ENCODE data around the gene UBQLN4. TPM values are rescaled to one million over a fixed set of nuclear protein-coding genes. Genes with fewer than 3 reads are reported as not detected.

Gene UBQLN4
- total RNA-seq, 1 donor = 22.0 TPM

DNA sequence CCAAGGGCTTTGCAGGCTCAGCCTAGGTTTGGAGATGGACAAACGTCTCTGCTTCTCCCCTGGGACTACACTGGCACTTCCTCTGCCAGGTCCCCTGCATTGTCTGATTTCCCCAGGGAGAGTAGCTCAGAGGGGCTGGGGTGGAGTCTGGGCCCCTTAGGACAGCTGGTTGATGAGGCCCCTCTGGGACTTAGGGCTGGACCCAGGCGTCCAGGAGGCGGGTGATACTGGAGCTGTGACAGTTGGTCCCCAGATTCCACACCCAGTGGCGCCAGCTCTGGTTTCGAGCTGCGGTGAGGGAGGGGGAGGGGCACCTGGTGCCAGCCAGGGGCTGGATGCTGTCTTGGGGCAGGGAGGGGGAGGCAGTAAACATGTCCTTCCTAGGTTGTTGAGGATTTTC is 36.1 kb upstream of the UBQLN4 start:
- no peak for DNase-seq (ENCODE audit: low read depth)
- TF ChIP-seq, protein P1, sequence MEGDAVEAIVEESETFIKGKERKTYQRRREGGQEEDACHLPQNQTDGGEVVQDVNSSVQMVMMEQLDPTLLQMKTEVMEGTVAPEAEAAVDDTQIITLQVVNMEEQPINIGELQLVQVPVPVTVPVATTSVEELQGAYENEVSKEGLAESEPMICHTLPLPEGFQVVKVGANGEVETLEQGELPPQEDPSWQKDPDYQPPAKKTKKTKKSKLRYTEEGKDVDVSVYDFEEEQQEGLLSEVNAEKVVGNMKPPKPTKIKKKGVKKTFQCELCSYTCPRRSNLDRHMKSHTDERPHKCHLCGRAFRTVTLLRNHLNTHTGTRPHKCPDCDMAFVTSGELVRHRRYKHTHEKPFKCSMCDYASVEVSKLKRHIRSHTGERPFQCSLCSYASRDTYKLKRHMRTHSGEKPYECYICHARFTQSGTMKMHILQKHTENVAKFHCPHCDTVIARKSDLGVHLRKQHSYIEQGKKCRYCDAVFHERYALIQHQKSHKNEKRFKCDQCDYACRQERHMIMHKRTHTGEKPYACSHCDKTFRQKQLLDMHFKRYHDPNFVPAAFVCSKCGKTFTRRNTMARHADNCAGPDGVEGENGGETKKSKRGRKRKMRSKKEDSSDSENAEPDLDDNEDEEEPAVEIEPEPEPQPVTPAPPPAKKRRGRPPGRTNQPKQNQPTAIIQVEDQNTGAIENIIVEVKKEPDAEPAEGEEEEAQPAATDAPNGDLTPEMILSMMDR (IDR thresholded peaks at IDR 0.05; ENCODE audit: insufficient read depth, low read length) = no peak
- H3K4me3 ChIP-seq (ENCODE audit: low read depth, low read length) = no peak overlapping the region

DNA sequence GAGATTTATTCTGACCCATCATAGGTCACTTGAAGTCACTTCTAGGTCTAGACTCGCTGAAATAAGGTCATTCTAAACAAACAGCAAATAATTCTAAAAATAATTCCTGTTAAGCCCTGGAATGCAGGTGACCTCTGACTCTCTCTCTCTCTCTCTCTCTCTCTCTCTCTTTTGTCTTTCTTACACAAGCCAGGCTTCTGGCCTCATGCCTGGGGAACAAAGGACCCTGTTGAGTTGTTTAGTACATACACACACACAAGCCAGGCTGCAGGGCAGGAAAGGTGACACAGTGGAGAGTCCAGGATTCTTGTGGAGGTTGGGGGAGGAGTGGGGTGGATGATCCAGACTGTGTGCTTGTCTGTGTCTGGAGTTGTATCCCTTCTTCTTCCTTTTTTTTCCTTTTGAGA is 32.7 kb upstream of the UBQLN4 start:
- DNase-seq (ENCODE audit: low read depth) = peak; percentile 63
- TF ChIP-seq, protein P1 (IDR thresholded peaks at IDR 0.05; ENCODE audit: insufficient read depth, low read length) = no peak
- H3K4me3 ChIP-seq (ENCODE audit: low read depth, low read length) = no peak overlapping the region

DNA sequence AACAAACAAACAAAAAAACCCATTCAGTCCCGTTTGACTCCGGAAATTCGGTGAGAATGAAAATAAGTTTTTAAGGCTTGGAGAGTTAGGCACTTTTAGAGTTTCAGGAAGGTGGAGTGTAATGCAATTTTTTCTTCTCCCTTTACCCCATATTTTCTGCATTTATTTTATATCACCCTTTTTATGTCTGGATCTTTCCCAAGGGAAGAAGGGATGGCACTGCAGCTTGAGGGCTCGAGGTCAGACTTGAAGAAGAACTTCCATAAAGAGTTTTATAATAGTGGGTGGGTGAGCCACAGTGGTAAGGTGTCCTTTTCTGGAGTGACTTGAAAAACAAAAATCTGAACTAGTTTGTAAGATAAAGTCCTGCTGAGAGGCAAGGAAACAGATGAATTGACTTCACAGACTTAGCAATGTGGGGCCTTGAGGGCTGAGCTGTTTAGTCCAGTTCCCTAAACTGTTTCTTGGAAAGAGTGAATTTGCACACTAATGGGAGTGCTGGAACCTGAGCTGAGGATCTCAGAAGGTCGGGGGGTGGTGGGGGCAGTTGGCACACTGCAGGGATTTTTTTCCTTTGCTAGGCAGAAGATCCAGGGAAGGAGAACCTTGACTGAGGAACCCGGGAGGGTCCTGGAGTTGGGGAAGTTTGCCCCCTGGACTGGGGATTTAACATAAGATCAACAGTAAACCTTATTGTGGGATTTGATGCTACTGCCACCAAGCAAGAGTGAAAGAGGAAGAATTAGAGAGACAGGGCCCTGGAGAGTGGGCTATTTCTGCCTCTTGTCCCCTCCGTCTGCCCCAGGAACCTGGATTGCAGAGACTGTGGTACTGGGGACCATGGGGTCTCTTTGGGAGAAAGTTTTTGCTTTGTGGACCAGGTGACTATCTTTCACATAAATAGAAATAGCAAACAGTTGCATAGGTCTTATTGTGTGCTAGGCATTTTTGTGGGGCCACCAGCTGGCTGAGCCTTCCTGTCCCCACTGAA is 30.5 kb upstream of the UBQLN4 start:
- DNase-seq (ENCODE audit: low read depth) = no peak
- no peak overlapping the region for H3K4me3 ChIP-seq (ENCODE audit: low read depth, low read length)
- TF ChIP-seq, protein P1 (IDR thresholded peaks at IDR 0.05; ENCODE audit: insufficient read depth, low read length) = no peak

DNA sequence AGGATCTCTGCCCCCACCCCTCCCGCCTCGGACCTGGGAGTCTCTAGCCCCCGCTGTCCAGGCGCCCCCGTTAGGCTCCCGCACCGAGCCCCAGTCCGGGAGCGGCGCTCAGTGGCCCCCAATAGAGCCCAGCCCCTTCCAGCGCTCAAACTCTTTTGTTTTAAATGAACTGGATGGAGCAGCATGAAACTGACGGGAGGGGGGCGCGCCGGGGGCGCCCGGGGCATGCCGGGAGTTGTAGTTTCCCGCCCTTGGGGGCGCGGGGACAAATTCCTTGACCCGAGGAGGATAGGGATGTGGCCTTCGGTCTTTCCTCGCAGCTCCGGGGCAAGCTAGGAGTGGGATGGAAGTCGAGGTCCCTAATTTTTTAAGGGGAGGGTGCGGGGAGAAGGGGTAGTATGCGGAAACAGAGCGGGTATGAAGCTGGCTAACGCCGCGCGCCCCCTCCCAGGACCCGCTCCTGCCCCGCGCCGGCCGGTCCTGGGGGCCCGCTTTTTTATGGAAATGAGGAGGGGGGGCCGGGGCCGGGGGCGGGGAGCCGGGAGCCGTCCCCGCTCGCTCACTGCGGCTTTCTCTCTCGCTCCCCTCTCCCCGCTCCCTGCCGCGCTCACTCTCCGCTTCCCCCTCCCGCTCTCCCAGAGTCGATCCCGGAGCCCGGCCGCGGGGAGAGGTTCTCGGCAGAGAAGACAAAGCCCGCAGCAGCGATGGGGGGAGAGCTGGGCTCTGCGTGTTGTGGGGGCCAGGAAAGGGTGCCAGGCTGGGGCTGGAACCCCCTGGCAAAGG is 28.9 kb upstream of the UBQLN4 start, which contains the start of gene MEX3A:
TSS of gene MEX3A (minus strand) at position 157 of the 783 bp plus-strand sequence. CDS start 467 bp downstream, outside the sequence.
- peak; percentile 64 for DNase-seq (ENCODE audit: low read depth)
- TF ChIP-seq, protein P1 (IDR thresholded peaks at IDR 0.05; ENCODE audit: insufficient read depth, low read length) = no peak
- H3K4me3 ChIP-seq (ENCODE audit: low read depth, low read length) = peak within 1 kb of the TSS; percentile 88

DNA sequence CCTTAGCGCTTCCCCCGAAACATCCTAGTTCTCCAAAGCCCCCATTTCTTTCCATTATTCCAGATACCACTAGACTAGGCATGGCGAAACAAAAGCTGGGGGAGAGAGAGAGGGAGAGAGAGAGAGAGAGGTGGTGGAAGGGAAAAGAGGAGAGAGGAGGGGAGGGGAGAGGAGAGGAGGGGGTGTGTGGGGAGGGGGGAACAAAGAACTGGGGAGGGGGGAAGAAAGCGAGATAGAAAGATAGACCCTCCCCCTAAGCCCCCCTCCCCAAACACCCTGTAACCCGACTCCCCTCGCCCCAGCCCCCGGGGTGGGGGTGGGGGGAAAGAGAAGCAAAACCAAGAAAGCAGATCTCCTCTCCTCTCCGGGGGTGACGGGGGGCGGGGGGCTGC is 28.3 kb upstream of the UBQLN4 start:
- H3K4me3 ChIP-seq (ENCODE audit: low read depth, low read length) = peak overlapping the region; percentile 88
- no peak for DNase-seq (ENCODE audit: low read depth)
- TF ChIP-seq, protein P1 (IDR thresholded peaks at IDR 0.05; ENCODE audit: insufficient read depth, low read length) = no peak

DNA sequence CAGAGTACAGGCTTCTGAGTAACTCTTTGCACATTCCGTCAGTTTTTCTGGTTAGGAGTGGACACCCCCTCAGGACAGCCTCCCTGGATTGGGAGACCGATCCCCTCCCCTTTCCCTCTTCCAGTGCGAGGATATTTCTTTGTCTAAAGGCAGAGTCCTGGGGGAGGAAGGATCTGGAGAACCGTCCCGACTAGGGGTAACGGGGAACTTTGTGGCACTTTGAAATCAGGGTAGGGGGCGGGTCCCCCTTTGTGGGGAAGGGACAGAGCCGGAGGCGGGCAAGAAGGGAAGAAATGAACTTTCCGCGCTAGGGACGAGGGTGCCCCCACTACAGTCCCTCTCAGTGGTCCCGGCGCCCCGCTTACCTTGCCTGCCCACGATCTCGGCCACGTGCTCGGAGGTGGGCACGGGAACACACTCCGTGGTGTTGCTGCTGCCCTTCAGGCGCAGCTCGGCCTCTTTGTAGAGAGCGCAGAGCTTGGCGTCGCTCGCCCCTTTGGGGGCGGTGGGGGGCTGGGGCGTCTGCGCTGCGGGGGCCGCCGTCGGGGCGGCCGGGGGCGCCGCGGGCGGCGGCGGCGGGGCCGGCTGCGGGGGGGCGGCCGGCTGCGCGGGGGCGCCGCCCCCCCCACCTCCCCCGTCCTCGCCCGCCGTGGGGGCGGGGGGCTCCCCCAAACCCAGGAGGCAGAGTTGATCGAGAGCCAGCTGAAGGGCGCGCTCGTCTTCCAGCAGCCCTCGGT is 27.8 kb upstream of the UBQLN4 start:
- H3K4me3 ChIP-seq (ENCODE audit: low read depth, low read length) = peak overlapping the region; percentile 88
- TF ChIP-seq, protein P1 (IDR thresholded peaks at IDR 0.05; ENCODE audit: insufficient read depth, low read length) = no peak
- DNase-seq (ENCODE audit: low read depth) = no peak

All from fibroblast of the aortic adventitia (primary cell).